K562 (cell line): ENCODE data around the gene TOMM6.
"Not testable (repeated sequence)": the region's sequence is repeated elsewhere in the genome, so short reads cannot be mapped to it uniquely, and the experiment has no call there.

Experiments used
- CREB1 ChIP-seq, 2 experiments: sonication (generic) in 1 of 2; formaldehyde crosslinking in 1 of 2; IDR thresholded peaks; 2 replicates each; pipeline versions ENCODE4 v1.6.1 to v1.8.0; 2012 to 2022; ENCODE audit warnings: inconsistent platforms in 1 of 2, mild to moderate bottlenecking in 1 of 2, missing genetic modification reagents in 1 of 2, moderate library complexity in 1 of 2
- IRF2 ChIP-seq: sonication (generic); formaldehyde crosslinking; IDR thresholded peaks from 2 replicates; pipeline ENCODE4 v1.8.1; 2022; ENCODE audit warnings: mild to moderate bottlenecking, missing genetic modification reagents
- KDM1A ChIP-seq, 2 experiments: fragments of 450-650 bp; IDR thresholded peaks; 2 replicates each; pipeline ENCODE4 v1.6.1; 2016; ENCODE audit warnings: mild to moderate bottlenecking in 2 of 2
- MEIS2 ChIP-seq: fragments of 450-650 bp; IDR thresholded peaks from 2 replicates; pipeline ENCODE4 v1.6.1; 2014; ENCODE audit warnings: mild to moderate bottlenecking; ENCODE audit not compliant: partially characterized antibody
- SP1 ChIP-seq: sonication (generic); formaldehyde crosslinking; IDR thresholded peaks from 2 replicates; pipeline ENCODE4 v1.8.1; 2022; ENCODE audit warnings: mild to moderate bottlenecking, missing genetic modification reagents
- TCF7 ChIP-seq: sonication (generic); IDR thresholded peaks from 2 replicates; pipeline ENCODE4 v1.6.1; 2016; ENCODE audit warnings: antibody characterized with exemption, borderline replicate concordance
- TRIM28 ChIP-seq: fragments of 450-650 bp; IDR thresholded peaks from 2 replicates; pipeline ENCODE4 v1.6.1; 2017
- TF ChIP-seq, protein P1 (sequence below), 2 experiments: IDR thresholded peaks; 2 replicates each; pipeline ENCODE4 v1.6.1; 2012; ENCODE audit warnings: improper control_type of control experiment in 2 of 2, low read depth in 2 of 2, low read length in 2 of 2, borderline replicate concordance in 1 of 2
- TF ChIP-seq, protein P2 (sequence below), 3 experiments: IDR thresholded peaks in 2 of 3; conservative IDR thresholded peaks in 1 of 3; 2 replicates each; pipeline ENCODE4 v1.5.1; 2011 to 2012; ENCODE audit warnings: low read length in 3 of 3, mild to moderate bottlenecking in 3 of 3, control low read depth in 2 of 3, improper control_type of control experiment in 1 of 3, inconsistent platforms in 1 of 3, low read depth in 1 of 3, mixed read lengths in 1 of 3, moderate library complexity in 1 of 3; ENCODE audit not compliant: insufficient read depth in 2 of 3

DNA sequence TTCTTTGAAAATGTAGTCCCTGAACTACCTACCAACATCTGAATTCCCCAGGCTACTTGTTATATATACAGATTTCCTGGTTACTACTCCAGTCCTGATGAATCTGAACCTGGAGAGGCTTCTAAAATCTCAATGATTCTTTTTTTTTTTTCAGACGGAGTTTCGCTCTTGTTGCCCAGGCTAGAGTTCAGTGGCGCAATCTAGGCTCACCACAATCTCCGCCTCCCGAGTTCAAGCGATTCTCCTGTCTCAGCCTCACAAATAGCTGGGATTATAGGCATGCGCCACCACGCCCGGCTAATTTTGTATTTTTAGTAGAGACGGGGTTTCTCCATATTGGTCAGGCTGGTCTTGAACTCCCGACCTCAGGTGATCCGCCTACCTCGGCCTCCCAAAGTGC, 24.5 kb downstream of the TOMM6 start:
- TF ChIP-seq TCF7; IRF2 (CRISPR knock-in tag); TRIM28; MEIS2; CREB1 (IDR thresholded peaks at IDR 0.05); CREB1 (CRISPR knock-in tag; IDR thresholded peaks at IDR 0.05); KDM1A (IDR thresholded peaks at IDR 0.05); SP1: not testable (repeated sequence)
- TF ChIP-seq, protein P1, sequence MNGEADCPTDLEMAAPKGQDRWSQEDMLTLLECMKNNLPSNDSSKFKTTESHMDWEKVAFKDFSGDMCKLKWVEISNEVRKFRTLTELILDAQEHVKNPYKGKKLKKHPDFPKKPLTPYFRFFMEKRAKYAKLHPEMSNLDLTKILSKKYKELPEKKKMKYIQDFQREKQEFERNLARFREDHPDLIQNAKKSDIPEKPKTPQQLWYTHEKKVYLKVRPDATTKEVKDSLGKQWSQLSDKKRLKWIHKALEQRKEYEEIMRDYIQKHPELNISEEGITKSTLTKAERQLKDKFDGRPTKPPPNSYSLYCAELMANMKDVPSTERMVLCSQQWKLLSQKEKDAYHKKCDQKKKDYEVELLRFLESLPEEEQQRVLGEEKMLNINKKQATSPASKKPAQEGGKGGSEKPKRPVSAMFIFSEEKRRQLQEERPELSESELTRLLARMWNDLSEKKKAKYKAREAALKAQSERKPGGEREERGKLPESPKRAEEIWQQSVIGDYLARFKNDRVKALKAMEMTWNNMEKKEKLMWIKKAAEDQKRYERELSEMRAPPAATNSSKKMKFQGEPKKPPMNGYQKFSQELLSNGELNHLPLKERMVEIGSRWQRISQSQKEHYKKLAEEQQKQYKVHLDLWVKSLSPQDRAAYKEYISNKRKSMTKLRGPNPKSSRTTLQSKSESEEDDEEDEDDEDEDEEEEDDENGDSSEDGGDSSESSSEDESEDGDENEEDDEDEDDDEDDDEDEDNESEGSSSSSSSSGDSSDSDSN (IDR thresholded peaks at IDR 0.05; ENCODE audit: borderline replicate concordance in 1 of 2, low read depth in 2 of 2, low read length in 2 of 2) = not testable (repeated sequence)
- TF ChIP-seq, protein P2, sequence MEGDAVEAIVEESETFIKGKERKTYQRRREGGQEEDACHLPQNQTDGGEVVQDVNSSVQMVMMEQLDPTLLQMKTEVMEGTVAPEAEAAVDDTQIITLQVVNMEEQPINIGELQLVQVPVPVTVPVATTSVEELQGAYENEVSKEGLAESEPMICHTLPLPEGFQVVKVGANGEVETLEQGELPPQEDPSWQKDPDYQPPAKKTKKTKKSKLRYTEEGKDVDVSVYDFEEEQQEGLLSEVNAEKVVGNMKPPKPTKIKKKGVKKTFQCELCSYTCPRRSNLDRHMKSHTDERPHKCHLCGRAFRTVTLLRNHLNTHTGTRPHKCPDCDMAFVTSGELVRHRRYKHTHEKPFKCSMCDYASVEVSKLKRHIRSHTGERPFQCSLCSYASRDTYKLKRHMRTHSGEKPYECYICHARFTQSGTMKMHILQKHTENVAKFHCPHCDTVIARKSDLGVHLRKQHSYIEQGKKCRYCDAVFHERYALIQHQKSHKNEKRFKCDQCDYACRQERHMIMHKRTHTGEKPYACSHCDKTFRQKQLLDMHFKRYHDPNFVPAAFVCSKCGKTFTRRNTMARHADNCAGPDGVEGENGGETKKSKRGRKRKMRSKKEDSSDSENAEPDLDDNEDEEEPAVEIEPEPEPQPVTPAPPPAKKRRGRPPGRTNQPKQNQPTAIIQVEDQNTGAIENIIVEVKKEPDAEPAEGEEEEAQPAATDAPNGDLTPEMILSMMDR (IDR thresholded peaks at IDR 0.05 in 2 of 3, conservative IDR thresholded peaks at IDR 0.05 in 1 of 3; ENCODE audit: insufficient read depth in 2 of 3, low read depth in 1 of 3, low read length in 3 of 3) = not testable (repeated sequence)
